DND-41 (cell line): ENCODE results near the gene PHOSPHO1.

Experiments
- CTCF ChIP-seq: IDR thresholded peaks from 2 replicates; pipeline ENCODE4 v1.5.1; 2012; ENCODE audit warnings: borderline replicate concordance, low read length, moderate library complexity, mild to moderate bottlenecking; ENCODE audit not compliant: poor library complexity, severe bottlenecking; ENCODE audit errors: extremely low read depth
- EZH2 ChIP-seq: IDR thresholded peaks from 3 replicates; pipeline ENCODE4 v1.6.1; 2012; ENCODE audit warnings: borderline replicate concordance, low read depth, mild to moderate bottlenecking, moderate library complexity, low read length, inconsistent platforms; ENCODE audit not compliant: severe bottlenecking

GRCh38 chr17:49216482-49216881, 14.1 kb downstream of the PHOSPHO1 start:
- TF ChIP-seq CTCF (no peak), EZH2 (no peak)
